Right atrium auricular region (tissue), 2 donors: ENCODE measurements around the gene SPATS1. TPM values are rescaled to one million over a fixed set of nuclear protein-coding genes. Genes with fewer than 3 reads are reported as not detected.
A peak's percentile ranks its signal among the peaks of the same experiment; 100 is the strongest.

Source experiments
- DNase-seq: peaks from one replicate; pipeline ENCODE4 v3.0.0-alpha.2; 2019; ENCODE audit warnings: low spot score
- H3K27ac ChIP-seq, 2 donors: fragments of 200-600 bp; sonication (generic); 1 replicate in 1 of 2; 2 replicates in 1 of 2; pipeline ENCODE4 v1.5.1; 2016 to 2019
- H3K27me3 ChIP-seq, 2 donors: fragments of 200-600 bp; sonication (generic); one replicate each; pipeline versions ENCODE4 v1.5.1 to v1.6.0; 2017 to 2019
- H3K36me3 ChIP-seq: fragments of 200-600 bp; sonication (generic); one replicate; pipeline ENCODE4 v1.5.1; 2016
- H3K4me1 ChIP-seq, 2 donors: fragments of 200-600 bp; sonication (generic); one replicate each; pipeline versions ENCODE4 v1.5.1 to v1.6.0; 2017 to 2019
- H3K4me3 ChIP-seq, 2 donors: fragments of 200-600 bp; sonication (generic); 1 replicate in 1 of 2; 2 replicates in 1 of 2; pipeline ENCODE4 v1.5.1; 2017 to 2019; ENCODE audit warnings: mild to moderate bottlenecking in 1 of 2, moderate library complexity in 1 of 2
- H3K9me3 ChIP-seq, 2 donors: fragments of 200-600 bp; sonication (generic); one replicate each; pipeline ENCODE4 v1.5.1; 2019
- total RNA-seq, 2 donors: library from RNA; depleted of rRNA; stranded (reverse); fragments of >200 nt; gene quantifications; one replicate each; pipeline ENCODE4 v1.1.0, GENCODE V29; 2016
- TF ChIP-seq, protein P1 (sequence below), 2 donors: fragments of 200-600 bp; sonication (generic); IDR thresholded peaks; one replicate each; pipeline ENCODE4 v1.5.1; 2019; ENCODE audit warnings: antibody characterized with exemption in 2 of 2

The SPATS1 gene
- total RNA-seq, 2 donors from 2014 or later: not detected

DNA sequence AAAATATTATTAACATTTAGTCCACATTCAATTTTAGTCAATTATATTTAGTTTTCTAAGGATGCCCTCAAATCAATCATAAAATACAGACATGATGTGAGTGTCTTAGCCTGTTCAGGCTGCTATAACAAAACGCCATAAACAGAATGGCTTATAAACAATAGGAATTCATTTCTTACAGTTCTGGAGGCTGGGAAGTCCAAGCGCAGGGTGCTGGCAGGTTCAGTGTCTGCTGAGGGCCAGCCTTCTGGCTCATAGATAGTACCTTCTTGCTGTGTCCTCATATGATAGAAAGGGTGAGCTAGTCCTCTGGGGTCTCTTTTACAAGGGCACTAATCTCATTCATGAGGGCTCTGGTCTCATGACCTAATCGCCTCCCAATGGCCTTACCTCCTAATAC, 35.0 kb downstream of the SPATS1 start:
- H3K27ac ChIP-seq: no peak overlapping the region
- DNase-seq: no peak
- no peaks in the 10 kb centered on the region for H3K27me3 ChIP-seq
- no peak overlapping the region for H3K4me3 ChIP-seq
- H3K4me1 ChIP-seq: no peaks in the 10 kb centered on the region
- TF ChIP-seq, protein P1, sequence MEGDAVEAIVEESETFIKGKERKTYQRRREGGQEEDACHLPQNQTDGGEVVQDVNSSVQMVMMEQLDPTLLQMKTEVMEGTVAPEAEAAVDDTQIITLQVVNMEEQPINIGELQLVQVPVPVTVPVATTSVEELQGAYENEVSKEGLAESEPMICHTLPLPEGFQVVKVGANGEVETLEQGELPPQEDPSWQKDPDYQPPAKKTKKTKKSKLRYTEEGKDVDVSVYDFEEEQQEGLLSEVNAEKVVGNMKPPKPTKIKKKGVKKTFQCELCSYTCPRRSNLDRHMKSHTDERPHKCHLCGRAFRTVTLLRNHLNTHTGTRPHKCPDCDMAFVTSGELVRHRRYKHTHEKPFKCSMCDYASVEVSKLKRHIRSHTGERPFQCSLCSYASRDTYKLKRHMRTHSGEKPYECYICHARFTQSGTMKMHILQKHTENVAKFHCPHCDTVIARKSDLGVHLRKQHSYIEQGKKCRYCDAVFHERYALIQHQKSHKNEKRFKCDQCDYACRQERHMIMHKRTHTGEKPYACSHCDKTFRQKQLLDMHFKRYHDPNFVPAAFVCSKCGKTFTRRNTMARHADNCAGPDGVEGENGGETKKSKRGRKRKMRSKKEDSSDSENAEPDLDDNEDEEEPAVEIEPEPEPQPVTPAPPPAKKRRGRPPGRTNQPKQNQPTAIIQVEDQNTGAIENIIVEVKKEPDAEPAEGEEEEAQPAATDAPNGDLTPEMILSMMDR (IDR thresholded peaks at IDR 0.05): no peak
- no peaks in the 10 kb centered on the region for H3K9me3 ChIP-seq
- no peaks in the 10 kb centered on the region for H3K36me3 ChIP-seq

DNA sequence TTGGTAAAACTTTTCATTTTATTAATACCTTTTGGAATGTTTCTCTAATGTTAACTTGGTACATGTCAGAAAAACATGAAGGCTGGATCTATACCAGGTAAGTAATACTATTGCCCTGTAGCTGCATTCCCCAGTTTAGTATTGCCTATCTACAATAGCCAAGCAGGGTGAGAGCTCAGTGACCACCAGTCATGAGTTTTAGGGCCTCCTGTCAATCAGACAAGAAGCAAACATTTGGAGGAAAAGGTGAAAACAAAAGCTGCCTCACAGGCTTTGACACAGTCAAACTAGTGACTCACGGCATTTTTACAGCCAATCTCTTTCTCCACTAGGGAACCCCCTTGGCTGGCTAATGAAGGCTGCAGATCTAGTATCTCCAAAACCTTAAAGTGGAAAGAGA, 35.5 kb downstream of the SPATS1 start:
- DNase-seq: no peak
- no peaks in the 10 kb centered on the region for H3K36me3 ChIP-seq
- TF ChIP-seq, protein P1 (IDR thresholded peaks at IDR 0.05): no peak
- no peaks in the 10 kb centered on the region for H3K27me3 ChIP-seq
- no peak overlapping the region for H3K4me3 ChIP-seq
- no peaks in the 10 kb centered on the region for H3K9me3 ChIP-seq
- H3K27ac ChIP-seq: no peak overlapping the region
- H3K4me1 ChIP-seq: no peaks in the 10 kb centered on the region

DNA sequence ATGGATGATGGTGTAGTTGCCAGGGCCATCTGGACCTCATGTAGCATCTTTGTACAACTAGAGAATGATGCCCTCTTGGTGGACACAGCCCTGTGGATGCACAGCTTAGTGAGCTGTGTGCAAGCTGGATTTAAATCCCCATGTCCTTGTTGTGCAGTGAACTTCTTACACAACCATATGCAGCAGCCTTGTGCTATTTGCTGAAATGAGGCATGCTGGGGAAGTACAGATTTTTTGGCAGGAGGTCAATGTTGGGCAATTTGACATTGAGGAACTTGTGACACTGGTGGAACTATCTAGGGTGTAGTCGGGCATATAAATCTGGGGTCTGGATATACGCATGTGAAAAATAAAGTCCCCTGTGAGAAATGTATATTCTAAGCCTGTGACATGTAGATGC, 39.3 kb downstream of the SPATS1 start:
- Histone ChIP-seq H3K36me3 (no peaks in the 10 kb centered on the region), H3K27ac (no peak overlapping the region), H3K4me1 (peaks cover 0 to 6% of the 10 kb centered on the region in 2 donors), H3K9me3 (no peaks in the 10 kb centered on the region), H3K4me3 (no peak overlapping the region), H3K27me3 (no peaks in the 10 kb centered on the region)
- no peak for DNase-seq
- TF ChIP-seq, protein P1 (IDR thresholded peaks at IDR 0.05): no peak

DNA sequence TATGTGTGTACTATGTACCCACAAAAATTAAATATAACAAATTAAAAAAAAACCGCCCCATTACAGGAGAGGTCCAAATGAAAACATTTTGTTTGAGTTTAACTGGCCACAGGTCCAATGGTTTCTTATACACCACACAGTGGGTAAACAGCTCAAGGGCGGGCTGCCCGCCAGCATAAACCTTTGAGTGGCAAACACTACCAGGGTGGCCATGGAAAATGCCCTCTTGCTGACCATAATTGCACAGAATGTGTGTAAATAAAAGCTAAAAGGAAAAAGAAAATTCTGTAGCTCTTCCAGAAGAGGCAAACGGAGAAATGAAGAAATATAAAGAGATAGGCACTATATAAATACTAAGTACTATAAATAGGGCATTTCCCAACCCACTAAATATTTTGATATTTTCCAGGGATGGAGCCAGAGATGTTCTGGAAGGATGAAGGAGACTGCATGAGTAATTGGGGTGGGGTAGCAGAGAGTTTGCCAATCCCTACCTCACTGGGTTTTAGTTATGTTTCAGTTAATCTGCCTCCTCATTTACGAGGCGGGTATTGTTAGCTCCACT, 44.0 kb downstream of the SPATS1 start:
- peak; percentile 70 for DNase-seq
- H3K9me3 ChIP-seq: no peaks in the 10 kb centered on the region
- TF ChIP-seq, protein P1 (IDR thresholded peaks at IDR 0.05): no peak

DNA sequence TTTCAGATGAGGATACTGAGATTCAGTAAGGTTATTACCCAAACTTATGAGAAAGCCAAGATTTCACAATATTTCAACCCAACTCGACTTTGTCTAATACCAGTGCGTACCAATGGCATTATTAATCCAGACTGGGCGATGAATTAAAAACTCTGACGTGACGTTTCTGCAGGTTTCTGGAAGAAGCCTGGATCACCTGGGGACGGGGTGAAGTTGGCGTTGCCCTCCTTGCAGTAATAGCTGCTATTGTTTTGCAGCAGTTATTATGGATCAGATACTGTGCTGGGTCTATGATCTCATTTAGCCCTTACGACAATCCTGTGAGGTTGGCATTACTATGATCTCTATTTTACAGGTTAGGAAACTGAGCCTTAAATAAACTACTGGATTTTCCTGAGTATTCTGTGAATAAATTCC, 44.5 kb downstream of the SPATS1 start:
- peak overlapping the region; percentile 84 to 92 for H3K4me3 ChIP-seq
- H3K27me3 ChIP-seq: no peaks in the 10 kb centered on the region
- no peaks in the 10 kb centered on the region for H3K9me3 ChIP-seq
- peaks cover 13% of the 10 kb centered on the region for H3K36me3 ChIP-seq
- peak overlapping the region; percentile 98 to 99 for H3K27ac ChIP-seq
- TF ChIP-seq, protein P1 (IDR thresholded peaks at IDR 0.05): no peak
- DNase-seq: no peak
- H3K4me1 ChIP-seq: peaks cover 0 to 31% of the 10 kb centered on the region in 2 donors

More for the DNA sequence above, 44.0 kb downstream of the SPATS1 start:
- Histone ChIP-seq H3K27me3 (no peaks in the 10 kb centered on the region), H3K36me3 (peaks cover 10% of the 10 kb centered on the region), H3K4me3 (peak overlapping the region; percentile 84 to 92), H3K4me1 (peaks cover 0 to 31% of the 10 kb centered on the region in 2 donors), H3K27ac (peak overlapping the region; percentile 98 to 99)
